ENCODE results near the gene FBXO28.

FBXO28 gene

DNA sequence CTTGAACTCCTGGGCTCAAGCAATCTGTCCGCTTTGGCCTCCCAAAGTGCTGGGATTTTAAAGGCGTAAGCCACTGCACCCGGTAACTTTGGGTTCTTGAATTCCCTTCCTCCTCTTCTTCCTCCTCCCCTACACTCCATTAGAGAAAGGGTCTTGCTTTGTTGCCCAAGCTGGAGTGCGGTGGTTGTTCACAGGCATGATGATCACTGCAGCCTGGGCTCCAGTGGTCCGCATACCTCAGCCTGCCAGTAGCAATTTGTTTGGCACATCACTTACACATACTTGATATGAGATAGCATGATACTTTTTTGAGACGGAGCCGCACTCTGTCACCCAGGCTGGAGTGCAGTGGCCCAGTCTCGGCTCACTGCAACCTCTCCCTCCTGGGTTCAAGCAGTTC lies 71.3 kb downstream of the FBXO28 start:
- peak overlapping the region; percentile 95 for H3K27ac ChIP-seq
- TF ChIP-seq, protein P1, sequence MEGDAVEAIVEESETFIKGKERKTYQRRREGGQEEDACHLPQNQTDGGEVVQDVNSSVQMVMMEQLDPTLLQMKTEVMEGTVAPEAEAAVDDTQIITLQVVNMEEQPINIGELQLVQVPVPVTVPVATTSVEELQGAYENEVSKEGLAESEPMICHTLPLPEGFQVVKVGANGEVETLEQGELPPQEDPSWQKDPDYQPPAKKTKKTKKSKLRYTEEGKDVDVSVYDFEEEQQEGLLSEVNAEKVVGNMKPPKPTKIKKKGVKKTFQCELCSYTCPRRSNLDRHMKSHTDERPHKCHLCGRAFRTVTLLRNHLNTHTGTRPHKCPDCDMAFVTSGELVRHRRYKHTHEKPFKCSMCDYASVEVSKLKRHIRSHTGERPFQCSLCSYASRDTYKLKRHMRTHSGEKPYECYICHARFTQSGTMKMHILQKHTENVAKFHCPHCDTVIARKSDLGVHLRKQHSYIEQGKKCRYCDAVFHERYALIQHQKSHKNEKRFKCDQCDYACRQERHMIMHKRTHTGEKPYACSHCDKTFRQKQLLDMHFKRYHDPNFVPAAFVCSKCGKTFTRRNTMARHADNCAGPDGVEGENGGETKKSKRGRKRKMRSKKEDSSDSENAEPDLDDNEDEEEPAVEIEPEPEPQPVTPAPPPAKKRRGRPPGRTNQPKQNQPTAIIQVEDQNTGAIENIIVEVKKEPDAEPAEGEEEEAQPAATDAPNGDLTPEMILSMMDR (conservative IDR thresholded peaks at IDR 0.05) = no peak

GRCh38 chr1:224188286-224188685 lies 74.4 kb downstream of the FBXO28 start:
- peak overlapping the region; percentile 95; the same call in 1 of the 2 replicates for H3K27ac ChIP-seq
- TF ChIP-seq, protein P1 (conservative IDR thresholded peaks at IDR 0.05) = no peak

DNA sequence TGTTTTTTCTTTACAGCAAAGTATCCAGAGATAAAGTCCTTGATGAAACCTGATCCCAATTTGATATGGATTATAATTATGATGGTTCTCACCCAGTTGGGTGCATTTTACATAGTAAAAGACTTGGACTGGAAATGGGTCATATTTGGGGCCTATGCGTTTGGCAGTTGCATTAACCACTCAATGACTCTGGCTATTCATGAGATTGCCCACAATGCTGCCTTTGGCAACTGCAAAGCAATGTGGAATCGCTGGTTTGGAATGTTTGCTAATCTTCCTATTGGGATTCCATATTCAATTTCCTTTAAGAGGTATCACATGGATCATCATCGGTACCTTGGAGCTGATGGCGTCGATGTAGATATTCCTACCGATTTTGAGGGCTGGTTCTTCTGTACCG lies 75.7 kb downstream of the FBXO28 start:
- H3K27ac ChIP-seq = no peak overlapping the region

GRCh38 chr1:224192082-224192788 lies 78.3 kb downstream of the FBXO28 start:
- TF ChIP-seq, protein P1 (conservative IDR thresholded peaks at IDR 0.05) = no peak

More for the DNA sequence above, 75.7 kb downstream of the FBXO28 start:
- TF ChIP-seq, protein P1 (conservative IDR thresholded peaks at IDR 0.05) = no peak

DNA sequence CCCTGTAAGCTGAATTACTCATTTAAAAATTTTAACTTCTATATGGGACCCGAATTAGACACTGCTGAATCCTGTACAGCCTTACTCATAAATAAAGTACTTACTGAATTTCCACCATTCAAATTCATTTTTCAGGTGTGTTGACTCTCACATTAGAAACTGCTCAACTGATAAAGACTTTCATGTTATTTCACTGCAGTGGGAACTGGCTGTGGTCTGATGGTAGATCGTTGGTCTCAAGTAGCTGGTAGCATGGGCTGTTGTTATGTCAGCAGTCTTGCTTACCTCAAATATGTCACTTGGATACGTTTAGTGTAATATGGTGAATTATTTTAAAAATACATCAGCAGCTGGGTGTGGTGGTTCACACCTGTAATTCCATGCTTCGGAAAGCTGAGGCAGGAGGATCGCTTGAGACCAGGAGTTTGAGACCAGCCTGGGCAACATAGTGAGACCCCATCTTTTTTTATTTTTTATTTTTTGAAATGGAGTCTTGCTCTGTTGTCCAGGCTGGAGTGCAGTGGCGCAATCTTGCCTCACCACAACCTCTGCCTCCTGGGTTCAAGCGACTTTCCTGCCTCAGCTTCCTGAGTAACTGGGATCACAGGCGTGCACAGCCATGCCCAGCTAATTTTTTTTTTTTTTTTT lies 79.5 kb downstream of the FBXO28 start:
- no peak overlapping the region for H3K27ac ChIP-seq
- TF ChIP-seq, protein P1 (conservative IDR thresholded peaks at IDR 0.05) = no peak

More at GRCh38 chr1:224192082-224192788, 78.3 kb downstream of the FBXO28 start:
- no peak overlapping the region for H3K27ac ChIP-seq

- no peak overlapping the region for H3K27ac ChIP-seq
- TF ChIP-seq, protein P1 (conservative IDR thresholded peaks at IDR 0.05) = no peak
Measured at GRCh38 chr1:224196813-224197600, 83.1 kb downstream of the FBXO28 start.

DNA sequence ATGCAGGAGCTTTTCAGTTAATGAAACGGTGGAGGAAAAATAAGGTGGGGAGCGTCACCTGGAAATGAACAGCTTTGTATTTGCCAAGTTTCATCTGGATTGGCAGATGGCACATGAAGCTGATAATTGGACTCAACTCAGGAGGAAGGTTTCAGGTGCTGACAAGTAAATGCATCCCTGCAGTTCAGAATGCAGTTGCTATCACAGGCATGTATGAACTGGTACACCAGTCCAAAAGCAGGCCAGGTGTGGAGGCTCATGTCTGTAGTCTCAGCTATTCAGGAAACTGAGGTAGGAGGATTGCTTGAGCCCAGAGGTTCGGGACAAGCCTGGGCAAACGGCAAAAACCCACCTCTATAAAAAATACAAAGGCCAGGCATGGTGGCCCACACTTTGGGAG lies 84.7 kb downstream of the FBXO28 start:
- TF ChIP-seq, protein P1 (conservative IDR thresholded peaks at IDR 0.05) = no peak
- H3K27ac ChIP-seq = no peak overlapping the region
